ENCODE data around the gene SLC44A2.

SLC44A2 gene

DNA sequence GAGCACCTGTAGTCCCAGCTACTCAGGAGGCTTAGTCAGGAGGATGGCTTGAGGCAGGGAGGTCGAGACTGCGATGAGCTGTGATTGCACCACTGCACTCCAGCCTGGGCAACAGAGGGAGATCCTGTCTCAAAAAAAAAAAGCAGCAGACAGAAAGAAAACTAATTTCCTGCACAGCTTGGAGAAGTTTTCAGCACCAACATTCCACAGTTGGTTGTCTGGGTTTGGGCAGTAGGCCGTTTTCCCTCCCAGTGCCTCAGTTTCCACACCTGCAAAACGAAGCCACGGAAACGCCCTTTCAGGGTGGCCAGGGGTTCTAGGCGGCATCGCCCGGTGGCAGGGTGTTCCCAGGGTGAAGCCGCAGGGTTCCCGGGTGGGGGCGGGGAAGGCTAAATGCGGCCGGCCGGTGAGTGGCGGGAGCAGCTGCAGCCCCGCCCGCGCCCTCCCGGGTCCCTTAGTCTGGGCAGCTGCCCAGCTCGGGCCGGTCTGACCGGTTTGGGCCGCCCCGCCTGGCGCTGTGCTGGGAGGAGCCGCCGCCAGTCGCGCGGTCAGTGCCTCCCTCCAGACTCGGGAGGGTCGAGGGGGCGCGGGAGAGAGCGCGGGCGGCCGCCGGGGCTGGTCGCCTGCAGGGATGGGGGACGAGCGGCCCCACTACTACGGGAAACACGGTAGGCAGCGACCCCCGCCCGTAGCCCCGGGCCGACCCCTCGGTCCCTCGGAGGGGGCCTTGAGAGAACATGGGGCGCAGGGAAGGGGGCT is at the start of gene SLC44A2:
Gene SLC44A2, plus strand, starts transcription at position 551 of the 759 bp plus-strand sequence. Its CDS starts 81 bp downstream, at position 632.
- no peak for DNase-seq (ENCODE audit: low read depth in 1 of 2, low spot score in 1 of 2)

DNA sequence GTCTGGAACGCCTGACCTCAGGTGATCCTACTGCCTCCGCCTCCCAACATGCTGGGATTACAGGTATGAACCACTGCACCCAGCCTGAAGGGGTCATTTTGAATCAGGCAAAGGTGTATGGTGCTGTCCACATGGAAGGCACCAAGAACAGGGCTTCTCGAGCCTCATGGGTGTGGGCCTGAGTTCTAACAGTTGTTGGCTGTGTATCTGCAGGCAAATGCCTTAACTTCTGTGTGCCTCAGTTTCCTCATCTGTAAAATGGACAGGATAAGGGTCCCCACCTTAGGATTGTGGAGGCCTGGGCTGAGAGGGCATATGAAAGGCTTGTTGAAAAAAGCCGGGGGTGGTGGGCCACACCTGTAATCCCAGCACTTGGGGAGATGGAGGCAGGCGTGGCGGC is 47.4 kb upstream of the SLC44A2 start:
- DNase-seq (ENCODE audit: low read depth in 1 of 2, low spot score in 1 of 2) = no peak

DNA sequence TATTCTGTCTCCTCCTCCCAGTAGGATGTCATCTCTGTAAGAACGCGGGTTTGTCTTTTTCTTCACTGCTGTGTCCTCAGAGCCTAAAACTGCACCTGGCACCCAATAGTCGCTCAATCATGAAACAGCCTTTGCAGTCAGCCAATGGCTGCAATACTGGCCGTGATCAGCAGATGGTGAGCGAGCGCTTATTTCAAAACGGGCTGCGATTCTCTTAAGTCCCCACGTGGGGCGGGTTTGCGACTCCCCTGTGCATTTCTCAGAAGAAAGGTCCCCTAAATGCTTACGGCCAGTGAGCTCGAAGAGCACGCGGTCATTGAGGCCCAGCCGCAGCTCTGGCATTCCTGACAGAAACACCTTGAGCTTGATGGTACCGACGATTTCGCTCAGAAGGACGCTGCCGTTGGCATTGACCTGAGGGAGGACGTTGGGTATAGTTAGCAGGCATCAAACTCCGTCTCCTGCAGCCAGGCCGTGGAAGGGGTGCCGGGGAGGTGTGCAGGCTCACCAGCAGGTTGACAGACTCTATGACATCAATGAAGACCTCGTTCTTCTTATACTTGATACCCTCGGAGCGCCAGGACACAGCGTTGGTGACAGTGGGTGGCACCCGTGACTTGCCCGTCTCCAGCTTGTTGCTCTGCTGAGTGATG is 44.2 kb upstream of the SLC44A2 start:
- DNase-seq (ENCODE audit: low read depth in 1 of 2, low spot score in 1 of 2) = peak; percentile 75 to 85

DNA sequence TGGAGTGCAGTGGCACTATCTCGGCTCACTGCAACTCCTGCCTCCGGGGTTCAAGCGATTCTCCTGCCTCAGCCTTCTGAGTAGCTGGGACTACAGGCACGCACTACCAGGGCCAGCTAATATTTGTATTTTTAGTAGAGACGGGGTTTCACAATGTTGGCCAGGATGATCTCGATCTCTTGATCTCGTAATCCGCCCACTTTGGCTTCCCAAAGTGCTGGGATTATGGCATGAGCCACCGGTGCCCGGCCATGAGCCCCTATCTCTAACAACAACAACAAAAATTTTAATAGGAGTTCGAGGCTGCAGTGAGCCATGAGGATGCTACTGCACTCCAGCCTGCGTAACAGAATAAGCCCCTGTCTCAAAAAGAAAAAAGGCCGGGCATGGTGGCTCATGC is 43.3 kb upstream of the SLC44A2 start:
- no peak for DNase-seq (ENCODE audit: low read depth in 1 of 2, low spot score in 1 of 2)

DNA sequence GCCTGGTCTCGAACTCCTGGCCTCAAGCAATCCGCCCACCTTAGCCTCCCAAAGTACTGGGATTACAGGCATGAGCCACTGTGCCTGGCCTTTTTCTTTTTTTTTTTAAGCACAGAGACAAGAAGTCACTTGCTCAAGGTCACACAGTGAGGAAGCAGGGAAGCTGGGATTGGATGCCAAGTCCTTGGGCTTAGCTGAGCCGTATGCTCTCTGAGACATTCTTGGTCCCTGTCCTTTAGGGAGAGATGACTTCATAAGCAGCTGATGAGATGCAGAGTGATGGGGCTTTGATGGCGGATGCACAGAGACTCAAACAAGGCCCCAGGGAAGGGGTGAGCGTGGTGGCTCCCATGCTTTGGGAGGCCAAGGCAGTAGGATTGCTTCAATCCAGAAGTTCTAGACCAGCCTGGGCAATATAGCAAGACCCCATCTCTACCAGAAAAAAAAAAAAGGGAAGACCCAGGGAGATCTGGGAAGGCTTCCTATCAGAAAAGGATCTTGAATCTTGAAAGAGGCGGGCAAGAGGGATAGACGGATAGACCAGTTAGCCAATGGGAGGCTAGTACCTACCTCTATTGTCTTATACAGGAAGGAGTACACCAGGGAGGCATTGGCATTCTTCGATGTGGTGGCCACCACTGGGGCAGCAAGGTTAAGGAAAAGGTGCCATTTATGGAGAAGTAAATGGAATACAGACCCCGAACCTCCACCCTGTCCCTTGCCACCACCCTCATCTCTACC is 42.1 kb upstream of the SLC44A2 start:
- DNase-seq (ENCODE audit: low read depth in 1 of 2, low spot score in 1 of 2) = no peak

DNA sequence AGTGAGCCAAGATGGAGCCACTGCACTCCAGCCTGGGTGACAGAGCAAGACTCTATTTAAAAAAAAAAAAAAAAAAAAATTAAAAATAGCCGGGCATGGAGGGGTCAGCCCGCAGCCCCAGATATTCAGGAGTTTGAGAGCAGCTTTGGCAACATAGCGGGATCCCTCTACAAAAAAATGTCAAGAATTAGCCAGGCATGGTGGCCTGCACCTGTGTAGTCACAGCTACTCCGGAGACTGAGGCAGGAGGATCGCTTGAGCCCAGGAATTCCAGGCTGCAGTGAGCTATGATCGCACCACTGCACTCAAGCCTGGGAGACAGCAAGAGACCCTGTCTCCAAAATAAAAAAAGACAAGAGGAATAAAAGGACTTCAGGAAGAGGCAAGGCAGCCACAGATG is 39.0 kb upstream of the SLC44A2 start:
- DNase-seq (ENCODE audit: low read depth in 1 of 2, low spot score in 1 of 2) = no peak

DNA sequence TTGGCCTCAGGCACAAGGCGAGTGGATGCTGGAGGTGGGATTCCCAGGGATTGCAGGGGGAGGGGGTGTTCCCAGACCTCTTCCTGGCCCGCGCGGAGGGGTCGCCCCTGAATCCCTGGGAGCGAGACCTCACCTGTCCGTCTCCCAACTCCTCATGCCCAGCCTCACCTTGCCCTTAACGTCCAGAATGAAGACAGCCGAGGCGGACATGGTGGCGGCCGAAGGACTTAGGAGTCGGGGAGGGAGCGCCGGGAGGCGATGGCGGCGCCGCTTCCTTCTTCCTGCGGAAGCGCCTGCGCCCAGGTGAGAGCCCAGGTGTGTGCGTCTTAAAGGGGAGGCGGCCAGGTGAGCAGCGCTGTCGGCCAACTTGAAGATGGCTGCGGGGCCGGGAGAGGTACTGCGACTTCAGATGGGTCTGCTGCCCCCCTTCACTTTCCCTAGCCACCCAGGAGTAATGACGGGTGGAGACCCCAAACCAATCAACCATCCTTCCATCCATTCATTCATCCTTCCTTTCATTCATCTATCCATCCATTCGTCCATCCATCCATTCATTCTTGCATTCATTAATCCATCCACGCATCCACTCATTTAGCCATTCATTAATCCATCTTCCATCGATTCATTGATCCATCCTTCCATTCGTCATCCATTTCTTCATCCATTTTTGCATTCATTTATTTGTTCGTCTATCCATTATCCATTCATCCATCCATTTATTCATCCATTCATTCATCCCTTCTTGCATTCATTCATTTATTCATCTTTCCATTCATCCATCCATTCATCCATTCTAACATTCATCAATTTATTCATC is 38.1 kb upstream of the SLC44A2 start, which contains the start of gene AP1M2:
Gene AP1M2, minus strand, starts transcription at position 291 of the 817 bp plus-strand sequence. Its CDS starts 81 bp downstream, at position 210.
- no peak for DNase-seq (ENCODE audit: low read depth in 1 of 2, low spot score in 1 of 2)

DNA sequence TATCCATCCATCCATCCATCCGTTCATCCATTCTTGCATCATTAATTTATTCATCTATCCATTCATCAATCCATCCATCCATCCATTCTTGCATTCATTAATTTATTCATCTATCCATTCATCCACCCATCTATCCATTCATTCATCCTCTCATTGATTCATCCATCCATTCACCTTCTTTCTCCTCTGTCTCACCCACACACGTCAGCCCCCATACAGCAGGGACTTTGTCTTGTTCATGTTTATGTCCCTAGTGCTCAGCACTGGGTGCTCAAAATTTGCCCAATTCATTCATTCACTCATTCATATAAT is 37.6 kb upstream of the SLC44A2 start:
- DNase-seq (ENCODE audit: low read depth in 1 of 2, low spot score in 1 of 2) = no peak

DNA sequence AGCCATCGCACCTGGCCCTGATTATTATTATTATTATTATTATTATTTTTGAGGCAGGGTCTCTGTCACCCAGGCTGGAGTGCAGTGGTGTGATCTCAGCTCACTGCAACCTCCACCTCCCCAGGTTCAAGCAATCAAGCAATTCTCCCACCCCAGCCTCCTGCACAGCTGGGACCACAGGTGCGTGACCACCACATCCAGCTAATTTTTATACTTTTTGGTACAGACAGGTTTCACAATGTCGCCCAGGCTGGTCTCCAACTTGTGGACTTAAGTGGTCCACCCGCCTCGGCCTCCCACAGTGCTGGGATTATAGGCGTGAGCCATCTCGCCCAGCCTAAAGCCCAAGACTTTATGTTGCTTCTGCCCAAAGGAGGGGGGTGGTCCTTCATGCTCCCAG is 32.2 kb upstream of the SLC44A2 start:
- DNase-seq (ENCODE audit: low read depth in 1 of 2, low spot score in 1 of 2) = no peak

DNA sequence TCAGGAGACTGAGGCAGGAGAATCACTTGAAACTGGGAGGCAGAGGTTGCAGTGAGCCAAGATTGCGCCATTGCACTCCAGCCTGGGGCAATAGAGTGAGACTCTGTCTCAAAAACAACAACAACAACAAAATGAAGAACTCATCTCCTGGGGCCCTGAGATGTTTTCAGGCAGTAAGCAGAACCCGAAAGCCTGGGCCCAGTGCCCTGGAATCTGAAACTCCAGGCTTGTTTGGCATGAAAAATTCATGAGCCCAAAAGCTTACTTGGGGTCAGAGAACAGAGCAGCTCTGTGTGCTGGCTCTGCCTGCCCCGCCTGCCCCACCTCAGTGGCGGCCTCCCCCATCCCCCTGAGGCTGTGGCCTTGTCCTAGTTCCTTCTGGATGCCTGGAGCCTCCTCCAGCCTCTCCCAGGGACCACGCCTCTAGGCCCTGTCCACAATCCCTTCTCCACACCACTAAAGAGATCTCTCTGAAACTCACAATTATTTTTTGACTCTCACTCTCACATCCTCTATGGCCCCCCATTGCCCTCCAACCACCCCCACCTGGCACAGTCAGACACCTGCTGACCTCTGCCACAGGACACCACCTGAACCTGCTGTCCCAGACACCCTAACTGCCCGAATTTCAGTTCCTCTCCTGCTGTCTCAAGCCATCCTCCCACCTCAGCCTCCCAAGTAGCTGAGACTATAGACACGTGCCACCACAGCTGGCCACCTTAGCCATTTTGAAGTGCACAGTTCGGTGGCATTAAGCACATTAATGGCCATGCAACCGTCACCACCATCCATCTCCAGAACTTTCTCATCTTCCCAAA is 31.3 kb upstream of the SLC44A2 start:
- DNase-seq (ENCODE audit: low read depth in 1 of 2, low spot score in 1 of 2) = no peak

DNA sequence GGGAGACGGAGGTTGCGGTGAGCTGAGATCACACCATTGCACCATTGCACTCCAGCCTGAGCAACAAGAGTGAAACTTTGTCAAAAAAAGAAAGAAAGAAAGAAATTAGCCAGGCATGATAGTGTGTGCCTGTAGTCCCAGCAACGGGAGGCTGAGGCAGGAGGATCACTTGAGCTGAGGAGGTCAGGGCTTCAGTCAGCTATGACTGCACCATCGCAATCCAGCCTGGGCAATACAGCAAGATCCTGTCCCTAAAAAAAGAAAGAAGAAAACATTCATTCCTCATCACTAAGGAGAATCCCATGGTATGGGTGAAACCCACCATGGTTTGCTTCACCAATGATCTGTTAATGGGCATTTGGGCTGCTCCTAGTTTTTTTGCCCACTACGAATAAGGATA is 25.2 kb upstream of the SLC44A2 start:
- DNase-seq (ENCODE audit: low read depth in 1 of 2, low spot score in 1 of 2) = no peak

DNA sequence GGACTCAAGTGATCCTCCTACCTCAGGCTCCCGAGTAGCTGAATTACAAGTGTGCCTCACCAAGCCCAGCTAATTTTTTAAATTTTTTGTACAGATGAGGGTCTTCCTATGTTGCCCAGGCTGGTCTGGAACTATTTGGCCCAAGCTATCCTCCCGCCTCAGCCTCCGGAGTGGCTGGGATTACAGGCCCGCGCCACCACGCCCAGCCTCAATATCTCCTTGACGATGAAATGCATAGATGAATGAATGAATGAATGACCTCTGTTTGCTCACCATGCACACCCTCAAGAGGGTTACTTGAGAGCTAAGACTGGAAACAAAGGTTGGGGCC is 23.4 kb upstream of the SLC44A2 start:
- no peak for DNase-seq (ENCODE audit: low read depth in 1 of 2, low spot score in 1 of 2)

DNA sequence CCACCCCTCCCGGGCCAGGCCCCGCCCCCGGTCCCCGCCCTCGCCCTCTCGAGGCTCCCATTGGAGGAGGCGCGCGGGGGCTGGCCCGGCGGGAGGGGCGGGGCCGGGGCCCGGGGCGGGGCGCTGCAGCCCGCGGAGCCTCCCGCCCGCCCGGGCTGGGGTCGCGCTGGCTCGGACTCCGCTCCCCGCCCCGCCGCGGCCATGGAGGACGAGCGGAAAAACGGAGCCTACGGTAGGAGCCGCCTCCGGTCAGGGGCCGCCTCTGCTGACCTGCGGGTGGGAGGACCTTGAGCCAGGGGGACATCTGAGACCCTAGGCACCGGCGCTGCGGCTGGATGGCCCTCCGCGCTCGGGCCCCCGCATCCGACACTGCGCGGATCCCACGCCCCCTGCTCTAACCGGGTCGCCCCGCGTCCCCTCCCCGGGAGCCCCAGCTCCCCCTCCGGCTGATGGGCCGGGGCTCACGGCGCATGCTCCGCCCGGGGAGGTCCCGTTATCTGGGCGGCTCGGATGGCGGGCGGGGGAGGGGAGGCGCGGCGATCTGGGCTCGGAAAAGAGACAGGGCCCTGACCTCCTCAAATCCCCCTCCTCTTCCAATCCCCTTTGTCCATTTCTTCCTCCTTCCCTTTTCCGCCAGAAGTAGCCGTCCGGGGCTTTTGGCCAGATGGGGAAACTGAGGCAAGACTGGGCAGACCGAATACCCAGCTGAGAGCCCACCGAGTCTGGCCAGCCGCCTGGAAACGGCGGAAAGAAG is 22.8 kb upstream of the SLC44A2 start:
- DNase-seq (ENCODE audit: low read depth in 1 of 2, low spot score in 1 of 2) = peak; percentile 79 to 82

DNA sequence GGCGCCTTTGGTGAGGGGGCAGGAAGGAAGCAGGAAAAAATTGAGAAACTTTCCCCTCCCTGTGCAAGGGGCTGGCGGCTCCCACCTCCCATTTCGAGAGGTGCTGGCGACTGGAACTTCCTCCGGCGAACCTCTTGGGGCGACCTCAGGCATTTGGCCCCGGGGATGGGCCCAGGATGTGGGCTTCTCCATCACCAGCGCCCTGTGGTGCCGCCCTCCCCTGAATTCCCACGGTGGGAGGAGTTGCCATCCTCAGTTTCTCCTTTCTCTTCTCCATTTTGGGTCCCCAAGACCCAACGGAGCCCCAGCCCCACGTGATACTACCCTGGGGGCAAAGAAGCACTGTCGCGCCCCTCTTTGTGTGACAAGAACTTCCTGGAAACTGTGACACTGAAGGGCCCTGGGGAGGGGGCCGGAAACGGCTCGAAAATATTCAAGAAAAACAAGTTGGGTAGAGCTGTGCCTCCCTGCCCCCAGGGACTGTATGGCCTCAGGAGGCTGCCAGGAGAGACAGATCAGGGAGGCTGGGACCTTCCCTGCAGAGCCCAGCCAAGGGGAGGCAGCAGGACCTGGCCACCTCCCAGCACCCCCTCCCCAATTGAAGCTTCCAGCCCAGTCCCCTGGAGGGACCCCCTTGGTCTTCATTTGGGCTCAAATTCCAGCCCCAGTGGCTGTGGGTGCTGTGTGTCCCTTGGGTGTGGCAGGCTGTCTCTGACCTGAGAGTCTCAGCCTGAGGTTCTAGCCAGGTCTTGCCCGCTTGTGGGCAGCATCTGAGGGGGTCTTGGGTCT is 22.1 kb upstream of the SLC44A2 start:
- DNase-seq (ENCODE audit: low read depth in 1 of 2, low spot score in 1 of 2) = peak; percentile 54 to 62

DNA sequence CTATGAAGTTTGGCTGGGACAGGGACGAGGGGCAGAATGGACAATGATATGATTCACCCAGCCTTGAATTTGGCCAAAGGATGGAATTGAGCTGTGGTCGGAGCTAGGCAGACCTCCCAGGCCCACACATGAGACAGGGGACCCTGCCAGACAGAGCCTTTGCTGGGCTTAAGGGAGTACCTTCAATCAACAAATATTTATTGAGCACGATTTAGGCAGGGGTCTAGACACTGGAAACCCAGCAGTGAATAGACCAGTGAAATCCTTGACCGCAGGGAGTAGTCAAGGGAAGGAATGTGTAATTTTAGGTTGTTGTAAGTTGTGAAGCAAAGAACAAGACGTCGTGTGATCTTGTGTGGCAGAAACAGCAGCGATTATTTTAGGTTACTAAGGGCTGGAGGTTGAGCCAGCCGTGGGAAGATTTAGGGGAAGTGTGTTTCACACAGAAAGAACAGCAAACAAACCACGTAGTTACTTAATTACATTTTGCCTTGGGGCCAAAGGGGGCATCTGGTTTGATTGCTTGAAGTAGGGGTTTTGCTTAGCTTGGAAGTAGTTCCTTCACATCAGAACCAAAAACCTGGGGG is 21.4 kb upstream of the SLC44A2 start:
- DNase-seq (ENCODE audit: low read depth in 1 of 2, low spot score in 1 of 2) = no peak

DNA sequence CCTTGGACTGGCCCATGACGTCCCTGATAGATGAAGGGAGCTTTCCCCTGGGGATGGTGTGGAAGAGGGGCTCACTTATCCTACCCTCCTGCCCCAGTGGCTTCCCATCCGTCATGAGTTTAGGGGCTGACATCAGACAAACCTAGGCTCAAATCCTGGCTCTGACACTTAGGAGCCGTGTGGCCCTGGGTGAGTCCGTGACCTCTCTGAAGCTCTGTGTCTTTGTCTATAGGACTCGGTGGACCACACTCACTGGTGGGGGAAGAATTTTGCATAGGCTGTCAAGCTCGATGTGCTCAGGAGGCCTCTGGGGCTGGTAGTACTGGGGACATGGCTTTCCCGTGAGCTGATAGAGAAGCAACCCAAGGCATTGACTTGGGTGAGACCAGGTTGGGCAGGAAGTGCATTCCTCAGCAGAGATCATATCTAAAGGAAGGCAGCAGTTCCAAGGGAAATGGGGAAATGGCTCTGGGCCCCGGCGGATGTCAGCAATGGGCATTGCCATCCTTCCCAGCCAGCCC is 20.8 kb upstream of the SLC44A2 start:
- DNase-seq (ENCODE audit: low read depth in 1 of 2, low spot score in 1 of 2) = no peak

DNA sequence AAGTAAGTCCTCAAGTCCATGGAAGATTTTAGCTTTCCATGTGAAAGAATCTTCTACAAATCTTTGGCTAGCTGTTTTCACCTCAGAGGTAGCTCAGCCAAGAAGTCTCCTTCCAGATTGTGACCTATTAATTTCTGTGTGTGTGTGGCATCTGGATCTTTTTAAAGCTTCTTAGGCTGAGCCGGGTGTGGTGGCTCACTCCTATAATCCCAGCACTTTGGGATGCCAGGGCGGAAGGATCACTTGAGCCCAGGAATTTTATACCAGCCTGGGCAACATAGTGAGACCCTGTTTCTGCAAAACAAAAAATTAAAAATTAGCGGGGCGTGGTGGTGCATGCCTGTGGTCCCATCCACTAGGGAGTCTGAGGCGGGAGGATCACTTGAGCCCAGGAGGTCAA is 13.4 kb upstream of the SLC44A2 start:
- no peak for DNase-seq (ENCODE audit: low read depth in 1 of 2, low spot score in 1 of 2)

DNA sequence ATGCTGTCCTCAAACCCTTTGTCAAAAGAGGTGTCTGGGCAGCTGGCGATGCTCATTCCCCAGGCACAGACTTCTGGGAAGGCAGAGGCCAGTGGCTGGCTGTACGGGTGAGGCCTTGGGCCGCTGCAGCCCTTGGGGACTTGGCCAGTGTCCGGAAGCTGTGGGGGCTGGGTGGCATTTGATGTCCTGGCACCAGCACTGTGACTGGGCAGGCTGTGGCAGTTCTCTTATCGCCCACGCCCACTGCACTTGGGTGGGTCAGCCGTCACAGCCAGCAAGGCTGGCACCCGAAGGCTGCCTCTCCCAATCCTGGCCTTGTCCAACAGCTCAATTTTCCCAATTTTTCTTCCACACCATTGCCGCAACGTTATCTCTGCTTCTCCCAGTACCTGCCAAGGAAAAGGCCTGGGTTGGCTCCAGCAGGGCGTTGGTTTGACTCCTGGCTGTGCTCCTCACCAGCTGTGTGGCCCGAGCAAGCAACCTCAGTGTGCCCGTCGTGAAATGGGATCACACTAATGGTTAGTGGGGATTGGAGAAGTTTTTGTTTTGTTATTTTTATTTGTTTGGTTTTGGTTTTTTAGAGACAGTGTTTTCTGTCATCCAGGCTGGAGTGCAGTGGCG is 12.7 kb upstream of the SLC44A2 start:
- DNase-seq (ENCODE audit: low read depth in 1 of 2, low spot score in 1 of 2) = no peak
